ENCODE measurements around the gene CPEB4. TPM values are rescaled to one million over a fixed set of nuclear protein-coding genes. Genes with fewer than 3 reads are reported as not detected.

Gene CPEB4
- total RNA-seq, 1 donor from 2014 or later = 32.4 TPM

DNA sequence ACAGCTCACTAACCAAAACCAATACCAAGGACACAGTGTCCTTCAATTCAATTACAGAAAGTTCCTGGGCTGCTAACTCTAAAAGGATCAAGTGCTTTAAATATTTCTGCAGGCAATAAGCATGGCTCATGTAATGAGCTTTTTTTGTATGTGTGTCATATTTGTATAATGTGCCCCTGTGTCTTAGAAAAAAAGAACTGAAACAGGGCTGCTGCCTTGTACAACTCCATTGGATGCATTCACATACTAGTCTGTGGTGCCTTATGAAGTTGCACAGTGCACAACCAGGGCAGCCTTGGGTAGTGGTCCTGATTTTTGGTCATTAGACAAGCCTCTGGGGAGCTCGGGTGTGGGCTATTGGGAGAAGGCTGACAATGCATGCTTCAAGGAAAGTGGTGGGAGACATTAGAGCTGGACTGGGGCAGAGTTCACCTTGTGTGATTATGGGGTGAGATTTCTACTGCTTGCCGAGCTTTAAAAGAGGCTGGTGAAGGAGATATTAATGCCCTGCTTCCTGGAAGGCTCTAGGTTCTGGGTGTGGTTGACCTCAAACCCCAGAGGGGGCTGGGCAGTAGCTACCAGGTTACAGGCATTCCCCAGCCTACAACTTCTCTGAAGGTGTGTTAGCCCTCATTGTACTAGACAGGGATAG lies 3.6 kb upstream of the CPEB4 start:
- no peak overlapping the region for H3K9ac ChIP-seq (ENCODE audit: low read depth in 1 of 3, low read length in 3 of 3)
- no peaks in the 10 kb centered on the region for H3K9me3 ChIP-seq (ENCODE audit: control insufficient read depth in 3 of 3, low read length in 3 of 3)
- no peak overlapping the region for H3K4me3 ChIP-seq (ENCODE audit: low read length in 3 of 3)
- H3K27me3 ChIP-seq (ENCODE audit: control insufficient read depth in 3 of 3, insufficient read depth in 3 of 3, low read length in 3 of 3) = no peaks in the 10 kb centered on the region
- H3K36me3 ChIP-seq (ENCODE audit: control insufficient read depth in 3 of 3, insufficient read depth in 3 of 3, low read length in 3 of 3) = peaks cover 0 to 1% (median 0%) of the 10 kb centered on the region in 3 donors
- H3K27ac ChIP-seq (ENCODE audit: low read depth, low read length) = no peak overlapping the region
- peaks cover 4 to 7% (median 7%) of the 10 kb centered on the region in 3 donors for H3K4me1 ChIP-seq (ENCODE audit: control insufficient read depth in 3 of 3, insufficient read depth in 3 of 3, low read length in 3 of 3)

DNA sequence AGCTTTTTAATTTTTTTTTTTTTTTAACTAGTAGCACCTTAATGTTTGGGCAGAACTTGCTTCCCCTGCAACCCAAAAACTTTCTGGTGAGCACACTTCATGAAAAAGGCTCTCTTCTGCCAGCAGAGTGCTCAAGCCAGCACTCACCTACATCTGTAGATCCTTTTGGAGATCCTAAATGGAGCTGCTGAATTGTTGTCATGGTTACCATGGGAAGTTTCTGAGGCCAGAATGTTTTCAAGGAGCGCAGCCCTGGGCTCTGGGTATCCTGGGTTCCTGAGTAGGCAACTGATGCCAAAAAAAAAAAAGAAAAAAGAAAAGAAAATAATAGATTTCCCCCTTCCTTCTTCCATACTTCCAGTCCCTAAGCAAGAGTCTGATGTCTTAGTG lies 3.1 kb upstream of the CPEB4 start:
- H3K27me3 ChIP-seq (ENCODE audit: control insufficient read depth in 3 of 3, insufficient read depth in 3 of 3, low read length in 3 of 3) = no peaks in the 10 kb centered on the region
- no peak overlapping the region for H3K4me3 ChIP-seq (ENCODE audit: low read length in 3 of 3)
- no peak overlapping the region for H3K9ac ChIP-seq (ENCODE audit: low read depth in 1 of 3, low read length in 3 of 3)
- H3K9me3 ChIP-seq (ENCODE audit: control insufficient read depth in 3 of 3, low read length in 3 of 3) = no peaks in the 10 kb centered on the region
- H3K36me3 ChIP-seq (ENCODE audit: control insufficient read depth in 3 of 3, insufficient read depth in 3 of 3, low read length in 3 of 3) = peaks cover 0 to 6% (median 0%) of the 10 kb centered on the region in 3 donors
- peaks cover 9 to 12% (median 10%) of the 10 kb centered on the region in 3 donors for H3K4me1 ChIP-seq (ENCODE audit: control insufficient read depth in 3 of 3, insufficient read depth in 3 of 3, low read length in 3 of 3)
- no peak overlapping the region for H3K27ac ChIP-seq (ENCODE audit: low read depth, low read length)

DNA sequence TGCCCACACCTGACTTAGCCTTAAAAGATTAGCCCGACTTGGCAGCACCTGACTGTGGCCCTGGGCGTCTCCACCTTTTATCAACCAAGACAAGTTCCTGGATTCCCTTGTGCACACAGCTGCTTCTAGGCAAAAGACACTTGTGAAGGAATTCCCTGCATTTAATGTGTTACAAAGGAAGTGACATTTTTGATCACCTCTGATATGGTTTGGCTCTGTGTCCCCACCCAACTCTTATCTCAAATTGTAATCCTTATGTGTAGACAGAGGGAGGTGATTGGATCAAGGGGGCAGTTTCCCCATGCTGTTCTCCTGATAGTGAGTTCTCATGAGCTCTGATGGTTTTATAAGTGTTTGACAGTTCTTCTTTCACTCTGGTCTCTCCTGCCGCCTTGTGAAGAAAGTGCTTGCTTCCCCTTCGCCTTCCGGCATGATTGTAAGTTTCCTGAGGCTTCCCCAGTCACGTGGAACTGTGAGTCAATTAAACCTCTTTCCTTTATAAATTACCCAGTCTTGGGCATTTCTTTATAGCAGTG lies 2.6 kb upstream of the CPEB4 start:
- H3K9ac ChIP-seq (ENCODE audit: low read depth in 1 of 3, low read length in 3 of 3) = no peak overlapping the region
- H3K4me1 ChIP-seq (ENCODE audit: control insufficient read depth in 3 of 3, insufficient read depth in 3 of 3, low read length in 3 of 3) = peaks cover 12 to 16% (median 13%) of the 10 kb centered on the region in 3 donors
- H3K27me3 ChIP-seq (ENCODE audit: control insufficient read depth in 3 of 3, insufficient read depth in 3 of 3, low read length in 3 of 3) = no peaks in the 10 kb centered on the region
- no peak overlapping the region for H3K27ac ChIP-seq (ENCODE audit: low read depth, low read length)
- H3K36me3 ChIP-seq (ENCODE audit: control insufficient read depth in 3 of 3, insufficient read depth in 3 of 3, low read length in 3 of 3) = peaks cover 0 to 11% (median 0%) of the 10 kb centered on the region in 3 donors
- no peak overlapping the region for H3K4me3 ChIP-seq (ENCODE audit: low read length in 3 of 3)
- H3K9me3 ChIP-seq (ENCODE audit: control insufficient read depth in 3 of 3, low read length in 3 of 3) = no peaks in the 10 kb centered on the region

DNA sequence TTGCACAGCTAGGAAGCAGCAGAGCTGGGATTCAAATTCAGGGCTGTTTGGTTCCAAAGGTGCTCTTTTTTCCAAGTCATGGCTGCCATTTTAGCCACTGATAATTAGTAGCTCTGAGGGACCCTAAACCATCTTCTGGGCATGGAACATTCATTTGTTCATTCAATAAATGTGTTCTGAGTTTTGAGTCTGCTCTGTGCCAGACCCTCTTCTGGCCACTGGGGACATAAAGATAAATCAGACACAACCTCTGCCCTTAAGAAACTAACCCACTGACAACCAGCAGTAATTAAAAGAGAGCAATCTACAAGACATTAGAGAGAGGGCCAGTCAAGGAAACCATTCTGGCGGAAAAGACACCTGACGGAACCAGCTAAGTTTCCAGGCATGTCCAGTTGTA lies 2.0 kb upstream of the CPEB4 start:
- H3K27me3 ChIP-seq (ENCODE audit: control insufficient read depth in 3 of 3, insufficient read depth in 3 of 3, low read length in 3 of 3) = no peaks in the 10 kb centered on the region
- H3K36me3 ChIP-seq (ENCODE audit: control insufficient read depth in 3 of 3, insufficient read depth in 3 of 3, low read length in 3 of 3) = peaks cover 0 to 11% (median 0%) of the 10 kb centered on the region in 3 donors
- no peak overlapping the region for H3K4me3 ChIP-seq (ENCODE audit: low read length in 3 of 3)
- H3K4me1 ChIP-seq (ENCODE audit: control insufficient read depth in 3 of 3, insufficient read depth in 3 of 3, low read length in 3 of 3) = peaks cover 12 to 16% (median 13%) of the 10 kb centered on the region in 3 donors
- H3K9ac ChIP-seq (ENCODE audit: low read depth in 1 of 3, low read length in 3 of 3) = no peak overlapping the region
- H3K27ac ChIP-seq (ENCODE audit: low read depth, low read length) = no peak overlapping the region
- no peaks in the 10 kb centered on the region for H3K9me3 ChIP-seq (ENCODE audit: control insufficient read depth in 3 of 3, low read length in 3 of 3)

DNA sequence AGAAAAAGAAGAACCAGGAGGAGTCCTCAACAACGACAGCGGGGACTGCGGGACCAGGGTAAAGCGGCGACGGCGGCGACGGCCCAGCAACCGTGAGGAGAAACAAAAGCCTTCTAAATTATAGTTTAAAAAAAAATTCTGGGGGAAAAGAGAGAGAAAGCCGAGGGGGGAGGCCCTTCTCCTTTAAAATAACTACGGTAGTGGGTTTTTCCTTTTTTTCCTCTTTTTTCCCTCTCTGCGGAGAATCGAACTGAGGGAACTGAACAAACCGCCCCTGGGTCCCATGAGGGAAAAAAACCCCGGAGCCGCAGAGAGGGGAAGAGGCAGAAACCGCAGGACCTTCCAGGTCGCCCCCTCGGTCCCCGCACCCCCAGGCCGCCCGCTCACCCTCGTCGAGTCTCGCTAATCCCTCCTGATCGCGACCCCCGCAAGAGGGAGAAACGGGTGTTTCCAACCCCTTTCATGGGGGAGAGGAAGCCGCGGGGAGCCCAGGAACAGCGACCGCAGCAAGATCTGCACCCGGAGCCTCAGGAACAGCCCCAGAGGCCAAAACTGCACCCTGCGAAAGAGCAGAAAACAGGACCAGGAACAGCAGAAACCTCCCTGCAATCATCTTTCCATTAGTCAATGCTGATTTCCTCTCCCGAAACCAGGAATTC lies 453 bp downstream of the CPEB4 start:
- Histone ChIP-seq H3K27me3 (ENCODE audit: control insufficient read depth in 3 of 3, insufficient read depth in 3 of 3, low read length in 3 of 3) (no peaks in the 10 kb centered on the region), H3K9me3 (ENCODE audit: control insufficient read depth in 3 of 3, low read length in 3 of 3) (no peaks in the 10 kb centered on the region), H3K36me3 (ENCODE audit: control insufficient read depth in 3 of 3, insufficient read depth in 3 of 3, low read length in 3 of 3) (peaks cover 0 to 11% (median 0%) of the 10 kb centered on the region in 3 donors), H3K27ac (ENCODE audit: low read depth, low read length) (peak overlapping the region; percentile 96), H3K9ac (ENCODE audit: low read depth in 1 of 3, low read length in 3 of 3) (peak overlapping the region; percentile 92 to 95 (median 93)), H3K4me3 (ENCODE audit: low read length in 3 of 3) (peak overlapping the region; percentile 83 to 92 (median 91)), H3K4me1 (ENCODE audit: control insufficient read depth in 3 of 3, insufficient read depth in 3 of 3, low read length in 3 of 3) (peaks cover 12 to 16% (median 13%) of the 10 kb centered on the region in 3 donors)

DNA sequence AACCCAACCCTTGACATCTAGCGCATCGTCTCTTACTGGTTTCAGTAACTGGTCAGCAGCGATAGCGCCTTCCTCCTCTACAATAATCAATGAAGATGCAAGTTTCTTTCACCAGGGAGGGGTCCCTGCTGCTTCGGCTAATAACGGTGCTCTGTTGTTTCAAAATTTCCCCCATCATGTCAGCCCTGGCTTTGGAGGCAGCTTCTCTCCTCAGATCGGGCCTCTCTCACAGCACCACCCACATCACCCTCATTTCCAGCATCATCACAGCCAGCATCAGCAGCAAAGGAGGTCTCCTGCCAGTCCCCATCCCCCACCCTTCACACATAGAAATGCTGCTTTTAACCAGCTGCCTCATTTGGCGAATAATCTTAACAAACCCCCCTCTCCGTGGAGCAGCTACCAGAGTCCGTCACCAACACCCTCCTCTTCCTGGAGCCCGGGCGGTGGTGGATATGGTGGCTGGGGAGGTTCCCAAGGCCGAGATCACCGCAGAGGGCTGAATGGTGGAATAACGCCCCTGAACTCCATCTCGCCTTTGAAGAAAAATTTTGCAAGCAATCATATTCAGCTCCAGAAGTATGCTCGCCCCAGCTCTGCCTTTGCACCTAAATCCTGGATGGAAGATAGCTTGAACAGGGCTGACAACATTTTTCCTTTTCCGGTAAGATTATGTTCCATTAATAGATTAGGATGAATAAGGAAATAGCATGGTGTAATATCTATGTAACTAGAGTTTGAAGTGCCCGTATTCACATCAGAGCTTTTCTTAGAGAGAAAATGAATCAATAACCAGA lies 2.2 kb downstream of the CPEB4 start:
- Histone ChIP-seq H3K27me3 (ENCODE audit: control insufficient read depth in 3 of 3, insufficient read depth in 3 of 3, low read length in 3 of 3) (no peaks in the 10 kb centered on the region), H3K9ac (ENCODE audit: low read depth in 1 of 3, low read length in 3 of 3) (peak overlapping the region; percentile 84 to 93 (median 92)), H3K36me3 (ENCODE audit: control insufficient read depth in 3 of 3, insufficient read depth in 3 of 3, low read length in 3 of 3) (peaks cover 0 to 11% (median 0%) of the 10 kb centered on the region in 3 donors), H3K9me3 (ENCODE audit: control insufficient read depth in 3 of 3, low read length in 3 of 3) (no peaks in the 10 kb centered on the region), H3K4me3 (ENCODE audit: low read length in 3 of 3) (peak overlapping the region; percentile 88 to 92 (median 91)), H3K4me1 (ENCODE audit: control insufficient read depth in 3 of 3, insufficient read depth in 3 of 3, low read length in 3 of 3) (peaks cover 14 to 23% (median 16%) of the 10 kb centered on the region in 3 donors), H3K27ac (ENCODE audit: low read depth, low read length) (peak overlapping the region; percentile 88)

DNA sequence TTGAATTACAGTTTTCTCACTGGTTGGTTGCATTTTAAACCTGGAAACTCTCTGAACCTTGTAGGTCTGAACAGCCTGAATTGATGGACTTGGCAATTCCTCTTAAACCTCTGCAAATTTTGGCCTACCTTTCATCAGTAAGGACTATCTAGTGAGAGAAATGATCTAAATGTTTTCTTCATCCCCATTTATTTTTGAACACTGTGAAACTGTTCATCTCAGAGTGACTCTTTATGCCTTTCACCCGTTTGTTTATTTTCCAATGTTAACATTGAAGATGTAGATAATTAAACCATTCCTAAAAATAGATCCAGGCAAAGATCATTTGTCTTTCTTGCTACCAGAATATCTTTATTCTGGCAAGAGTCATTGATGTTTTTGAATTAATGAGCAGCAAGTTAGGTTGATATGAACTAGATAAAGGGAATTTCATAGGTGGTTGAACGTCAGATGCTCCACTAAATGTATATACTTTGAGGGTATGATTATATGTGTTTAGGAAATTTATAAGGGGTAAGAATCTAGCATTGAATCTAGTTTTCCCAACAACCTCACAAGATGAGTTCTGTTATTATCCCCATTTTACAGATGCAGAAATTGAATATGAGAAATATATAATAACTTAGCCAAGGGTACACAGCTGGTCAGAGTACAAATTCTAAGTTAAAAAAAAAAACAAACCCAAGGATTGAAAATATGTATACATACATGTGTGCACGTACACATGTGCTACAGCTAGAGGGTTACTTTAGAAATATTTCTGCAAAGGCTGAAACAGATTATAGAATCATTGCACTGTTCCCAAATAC lies 3.4 kb downstream of the CPEB4 start:
- peak overlapping the region; percentile 84 to 93 (median 92) for H3K9ac ChIP-seq (ENCODE audit: low read depth in 1 of 3, low read length in 3 of 3)
- no peaks in the 10 kb centered on the region for H3K9me3 ChIP-seq (ENCODE audit: control insufficient read depth in 3 of 3, low read length in 3 of 3)
- H3K27me3 ChIP-seq (ENCODE audit: control insufficient read depth in 3 of 3, insufficient read depth in 3 of 3, low read length in 3 of 3) = no peaks in the 10 kb centered on the region
- peak overlapping the region; percentile 88 for H3K27ac ChIP-seq (ENCODE audit: low read depth, low read length)
- H3K4me1 ChIP-seq (ENCODE audit: control insufficient read depth in 3 of 3, insufficient read depth in 3 of 3, low read length in 3 of 3) = peaks cover 15 to 23% (median 16%) of the 10 kb centered on the region in 3 donors
- H3K4me3 ChIP-seq (ENCODE audit: low read length in 3 of 3) = peak overlapping the region; percentile 88 to 92 (median 91)
- H3K36me3 ChIP-seq (ENCODE audit: control insufficient read depth in 3 of 3, insufficient read depth in 3 of 3, low read length in 3 of 3) = peaks cover 0 to 11% (median 0%) of the 10 kb centered on the region in 3 donors

DNA sequence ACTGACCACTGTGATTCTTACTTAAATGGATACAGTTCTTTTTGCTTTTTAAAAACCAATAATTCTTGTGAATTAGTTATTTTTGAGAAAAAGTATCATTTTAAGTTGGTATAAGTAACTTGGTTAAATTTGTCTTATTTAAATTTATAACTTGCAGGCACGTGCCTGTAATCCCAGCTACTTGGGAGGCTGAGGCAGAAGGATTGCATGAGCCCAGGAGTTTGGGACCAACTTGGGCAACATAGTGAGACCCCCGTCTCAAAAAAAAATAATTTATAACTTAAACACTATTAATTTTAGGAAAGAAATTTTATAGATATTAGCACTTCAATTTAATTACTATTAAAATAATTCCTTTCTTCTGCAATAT lies 5.0 kb downstream of the CPEB4 start:
- H3K27ac ChIP-seq (ENCODE audit: low read depth, low read length) = peak overlapping the region; percentile 88
- H3K36me3 ChIP-seq (ENCODE audit: control insufficient read depth in 3 of 3, insufficient read depth in 3 of 3, low read length in 3 of 3) = peaks cover 0 to 11% (median 0%) of the 10 kb centered on the region in 3 donors
- peak overlapping the region; percentile 88 to 92 (median 91) for H3K4me3 ChIP-seq (ENCODE audit: low read length in 3 of 3)
- no peaks in the 10 kb centered on the region for H3K9me3 ChIP-seq (ENCODE audit: control insufficient read depth in 3 of 3, low read length in 3 of 3)
- H3K4me1 ChIP-seq (ENCODE audit: control insufficient read depth in 3 of 3, insufficient read depth in 3 of 3, low read length in 3 of 3) = peaks cover 9 to 20% (median 10%) of the 10 kb centered on the region in 3 donors
- no peaks in the 10 kb centered on the region for H3K27me3 ChIP-seq (ENCODE audit: control insufficient read depth in 3 of 3, insufficient read depth in 3 of 3, low read length in 3 of 3)
- peak overlapping the region; percentile 84 to 93 (median 92) for H3K9ac ChIP-seq (ENCODE audit: low read depth in 1 of 3, low read length in 3 of 3)
